ENCODE data around the gene ADAP1. TPM values are rescaled to one million over a fixed set of nuclear protein-coding genes. Genes with fewer than 3 reads are reported as not detected.

The ADAP1 gene
- total and polyA plus RNA-seq, 2 of the 8 experiments (the other 6 are each of a cell fraction or from before 2014, with no cell fraction given) = 5.8 to 6.1 TPM

DNA sequence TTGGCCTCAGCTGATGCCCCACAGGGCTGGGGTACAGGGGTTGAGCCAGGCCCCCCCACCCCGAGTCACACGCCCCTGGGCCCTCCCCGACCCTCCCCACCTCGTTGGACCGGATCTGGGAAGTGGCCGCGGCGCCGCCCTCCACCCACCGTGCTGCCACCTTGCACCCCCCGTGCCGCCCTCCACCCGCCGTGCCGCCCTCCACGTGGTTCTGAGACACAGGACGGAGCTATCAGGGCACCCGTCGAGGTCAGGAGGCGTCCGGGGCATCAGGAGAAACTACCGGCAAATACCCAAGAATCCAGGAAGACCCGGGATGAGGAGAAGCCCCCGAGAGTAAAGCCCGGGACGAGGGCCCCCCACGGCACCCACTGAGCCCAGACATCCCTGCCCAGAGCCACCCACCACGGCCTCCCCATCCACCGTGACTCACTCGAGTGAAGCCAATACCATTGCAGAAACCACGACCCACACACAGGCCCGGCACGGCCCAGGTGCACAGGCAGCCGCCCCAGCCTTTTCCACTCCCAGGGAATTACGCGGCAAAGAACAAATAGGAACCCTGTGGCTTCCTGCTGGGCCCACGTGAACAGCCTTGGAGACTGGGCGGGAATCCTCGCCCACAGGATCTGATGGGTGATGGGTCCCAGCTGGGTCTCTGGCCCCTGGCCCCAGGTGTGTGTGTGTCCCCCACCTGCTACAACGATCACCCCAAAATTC, 34.0 kb downstream of the ADAP1 start (continued):
- TF ChIP-seq, protein P1, sequence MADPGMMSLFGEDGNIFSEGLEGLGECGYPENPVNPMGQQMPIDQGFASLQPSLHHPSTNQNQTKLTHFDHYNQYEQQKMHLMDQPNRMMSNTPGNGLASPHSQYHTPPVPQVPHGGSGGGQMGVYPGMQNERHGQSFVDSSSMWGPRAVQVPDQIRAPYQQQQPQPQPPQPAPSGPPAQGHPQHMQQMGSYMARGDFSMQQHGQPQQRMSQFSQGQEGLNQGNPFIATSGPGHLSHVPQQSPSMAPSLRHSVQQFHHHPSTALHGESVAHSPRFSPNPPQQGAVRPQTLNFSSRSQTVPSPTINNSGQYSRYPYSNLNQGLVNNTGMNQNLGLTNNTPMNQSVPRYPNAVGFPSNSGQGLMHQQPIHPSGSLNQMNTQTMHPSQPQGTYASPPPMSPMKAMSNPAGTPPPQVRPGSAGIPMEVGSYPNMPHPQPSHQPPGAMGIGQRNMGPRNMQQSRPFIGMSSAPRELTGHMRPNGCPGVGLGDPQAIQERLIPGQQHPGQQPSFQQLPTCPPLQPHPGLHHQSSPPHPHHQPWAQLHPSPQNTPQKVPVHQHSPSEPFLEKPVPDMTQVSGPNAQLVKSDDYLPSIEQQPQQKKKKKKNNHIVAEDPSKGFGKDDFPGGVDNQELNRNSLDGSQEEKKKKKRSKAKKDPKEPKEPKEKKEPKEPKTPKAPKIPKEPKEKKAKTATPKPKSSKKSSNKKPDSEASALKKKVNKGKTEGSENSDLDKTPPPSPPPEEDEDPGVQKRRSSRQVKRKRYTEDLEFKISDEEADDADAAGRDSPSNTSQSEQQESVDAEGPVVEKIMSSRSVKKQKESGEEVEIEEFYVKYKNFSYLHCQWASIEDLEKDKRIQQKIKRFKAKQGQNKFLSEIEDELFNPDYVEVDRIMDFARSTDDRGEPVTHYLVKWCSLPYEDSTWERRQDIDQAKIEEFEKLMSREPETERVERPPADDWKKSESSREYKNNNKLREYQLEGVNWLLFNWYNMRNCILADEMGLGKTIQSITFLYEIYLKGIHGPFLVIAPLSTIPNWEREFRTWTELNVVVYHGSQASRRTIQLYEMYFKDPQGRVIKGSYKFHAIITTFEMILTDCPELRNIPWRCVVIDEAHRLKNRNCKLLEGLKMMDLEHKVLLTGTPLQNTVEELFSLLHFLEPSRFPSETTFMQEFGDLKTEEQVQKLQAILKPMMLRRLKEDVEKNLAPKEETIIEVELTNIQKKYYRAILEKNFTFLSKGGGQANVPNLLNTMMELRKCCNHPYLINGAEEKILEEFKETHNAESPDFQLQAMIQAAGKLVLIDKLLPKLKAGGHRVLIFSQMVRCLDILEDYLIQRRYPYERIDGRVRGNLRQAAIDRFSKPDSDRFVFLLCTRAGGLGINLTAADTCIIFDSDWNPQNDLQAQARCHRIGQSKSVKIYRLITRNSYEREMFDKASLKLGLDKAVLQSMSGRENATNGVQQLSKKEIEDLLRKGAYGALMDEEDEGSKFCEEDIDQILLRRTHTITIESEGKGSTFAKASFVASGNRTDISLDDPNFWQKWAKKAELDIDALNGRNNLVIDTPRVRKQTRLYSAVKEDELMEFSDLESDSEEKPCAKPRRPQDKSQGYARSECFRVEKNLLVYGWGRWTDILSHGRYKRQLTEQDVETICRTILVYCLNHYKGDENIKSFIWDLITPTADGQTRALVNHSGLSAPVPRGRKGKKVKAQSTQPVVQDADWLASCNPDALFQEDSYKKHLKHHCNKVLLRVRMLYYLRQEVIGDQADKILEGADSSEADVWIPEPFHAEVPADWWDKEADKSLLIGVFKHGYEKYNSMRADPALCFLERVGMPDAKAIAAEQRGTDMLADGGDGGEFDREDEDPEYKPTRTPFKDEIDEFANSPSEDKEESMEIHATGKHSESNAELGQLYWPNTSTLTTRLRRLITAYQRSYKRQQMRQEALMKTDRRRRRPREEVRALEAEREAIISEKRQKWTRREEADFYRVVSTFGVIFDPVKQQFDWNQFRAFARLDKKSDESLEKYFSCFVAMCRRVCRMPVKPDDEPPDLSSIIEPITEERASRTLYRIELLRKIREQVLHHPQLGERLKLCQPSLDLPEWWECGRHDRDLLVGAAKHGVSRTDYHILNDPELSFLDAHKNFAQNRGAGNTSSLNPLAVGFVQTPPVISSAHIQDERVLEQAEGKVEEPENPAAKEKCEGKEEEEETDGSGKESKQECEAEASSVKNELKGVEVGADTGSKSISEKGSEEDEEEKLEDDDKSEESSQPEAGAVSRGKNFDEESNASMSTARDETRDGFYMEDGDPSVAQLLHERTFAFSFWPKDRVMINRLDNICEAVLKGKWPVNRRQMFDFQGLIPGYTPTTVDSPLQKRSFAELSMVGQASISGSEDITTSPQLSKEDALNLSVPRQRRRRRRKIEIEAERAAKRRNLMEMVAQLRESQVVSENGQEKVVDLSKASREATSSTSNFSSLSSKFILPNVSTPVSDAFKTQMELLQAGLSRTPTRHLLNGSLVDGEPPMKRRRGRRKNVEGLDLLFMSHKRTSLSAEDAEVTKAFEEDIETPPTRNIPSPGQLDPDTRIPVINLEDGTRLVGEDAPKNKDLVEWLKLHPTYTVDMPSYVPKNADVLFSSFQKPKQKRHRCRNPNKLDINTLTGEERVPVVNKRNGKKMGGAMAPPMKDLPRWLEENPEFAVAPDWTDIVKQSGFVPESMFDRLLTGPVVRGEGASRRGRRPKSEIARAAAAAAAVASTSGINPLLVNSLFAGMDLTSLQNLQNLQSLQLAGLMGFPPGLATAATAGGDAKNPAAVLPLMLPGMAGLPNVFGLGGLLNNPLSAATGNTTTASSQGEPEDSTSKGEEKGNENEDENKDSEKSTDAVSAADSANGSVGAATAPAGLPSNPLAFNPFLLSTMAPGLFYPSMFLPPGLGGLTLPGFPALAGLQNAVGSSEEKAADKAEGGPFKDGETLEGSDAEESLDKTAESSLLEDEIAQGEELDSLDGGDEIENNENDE (IDR thresholded peaks at IDR 0.05; ENCODE audit: insufficient replicate concordance, low read length) = no peak
- TF ChIP-seq BACH1 (IDR thresholded peaks at IDR 0.05; ENCODE audit: low read length) = no peak
- TF ChIP-seq RXRA (IDR thresholded peaks at IDR 0.05; ENCODE audit: insufficient read depth, low read depth, low read length) = no peak
